Keratinocyte (primary cell): Measurements from ENCODE around the gene HNRNPA1. TPM values are rescaled to one million over a fixed set of nuclear protein-coding genes. Genes with fewer than 3 reads are reported as not detected.
A peak's percentile ranks its signal among the peaks of the same experiment; 100 is the strongest.

ENCODE experiments used
- DNase-seq: peaks from one replicate; pipeline ENCODE4 v3.0.0-alpha.2; 2011; ENCODE audit warnings: low read depth, missing footprints, low spot score
- FAIRE-seq: peaks from 2 replicates; lab custom pipeline; 2011; peaks lifted over from hg19 to GRCh38; lab: Jason Lieb, UNC
- H2AFZ ChIP-seq: 2 replicates; pipeline ENCODE4 v1.6.0; 2012; ENCODE audit warnings: low read length, control low read depth, inconsistent platforms; ENCODE audit not compliant: control insufficient read depth
- H3K27ac ChIP-seq: 2 replicates; pipeline ENCODE4 v1.5.1; 2011; ENCODE audit warnings: low read length; ENCODE audit not compliant: control insufficient read depth, insufficient read depth
- H3K27me3 ChIP-seq: 3 replicates; pipeline ENCODE4 v1.6.0; 2011; ENCODE audit warnings: low read length; ENCODE audit not compliant: control insufficient read depth, insufficient read depth; ENCODE audit errors: extremely low read depth
- H3K36me3 ChIP-seq, 2 experiments: 2 replicates in 1 of 2; 3 replicates in 1 of 2; pipeline ENCODE4 v1.5.1; 2011; ENCODE audit warnings: low read length in 2 of 2, mild to moderate bottlenecking in 1 of 2; ENCODE audit not compliant: control insufficient read depth in 2 of 2, insufficient read depth in 2 of 2; ENCODE audit errors: extremely low read depth in 1 of 2
- H3K4me1 ChIP-seq: 3 replicates; pipeline ENCODE4 v1.5.1; 2011; ENCODE audit warnings: low read length; ENCODE audit not compliant: control insufficient read depth, insufficient read depth; ENCODE audit errors: extremely low read depth
- H3K4me2 ChIP-seq: 3 replicates; pipeline ENCODE4 v1.6.0; 2011; ENCODE audit warnings: low read depth, low read length; ENCODE audit not compliant: control insufficient read depth, insufficient read depth; ENCODE audit errors: extremely low read depth
- H3K4me3 ChIP-seq, 3 experiments: fragments of 200-600 bp in 1 of 3; sonication (generic) in 1 of 3; 2 replicates in 2 of 3; 3 replicates in 1 of 3; pipeline ENCODE4 v1.5.1; 2011 to 2016; ENCODE audit warnings: low read length in 3 of 3, mild to moderate bottlenecking in 3 of 3, control low read depth in 2 of 3, inconsistent platforms in 1 of 3, low read depth in 1 of 3, mixed read lengths in 1 of 3, mixed run types in 1 of 3, moderate library complexity in 1 of 3; ENCODE audit not compliant: control insufficient read depth in 2 of 3, insufficient read depth in 2 of 3; ENCODE audit errors: extremely low read depth in 1 of 3
- H3K79me2 ChIP-seq: 2 replicates; pipeline ENCODE4 v1.6.0; 2012; ENCODE audit warnings: low read length; ENCODE audit not compliant: control insufficient read depth, insufficient read depth
- H3K9ac ChIP-seq: 3 replicates; pipeline ENCODE4 v1.6.0; 2011; ENCODE audit warnings: low read length; ENCODE audit not compliant: control insufficient read depth, insufficient read depth; ENCODE audit errors: extremely low read depth
- H3K9me1 ChIP-seq: 3 replicates; pipeline ENCODE4 v1.6.0; 2011; ENCODE audit warnings: low read length; ENCODE audit not compliant: control insufficient read depth, insufficient read depth; ENCODE audit errors: extremely low read depth
- H3K9me3 ChIP-seq: 2 replicates; pipeline ENCODE4 v1.5.1; 2012; ENCODE audit warnings: low read depth, low read length; ENCODE audit not compliant: control insufficient read depth
- H4K20me1 ChIP-seq: 3 replicates; pipeline ENCODE4 v1.6.0; 2011; ENCODE audit warnings: low read length; ENCODE audit not compliant: control insufficient read depth, insufficient read depth; ENCODE audit errors: extremely low read depth
- EZH2 ChIP-seq: IDR thresholded peaks from one replicate; pipeline ENCODE4 v1.6.1; 2012; ENCODE audit warnings: inconsistent platforms, mild to moderate bottlenecking, low read length, moderate library complexity
- dilution Hi-C: fragments of 300-500 bp; cut with MboI; formaldehyde crosslinking; loops from one replicate; pipeline ENCODE4 v1.7.0; 2020; ENCODE audit warnings: low sequenced_read_pairs; ENCODE audit not compliant: extremely low pct_ligation_motif_present
- polyA plus RNA-seq, 5 experiments: library from polyadenylated mRNA; depleted of rRNA in 3 of 5; stranded (reverse) in 3 of 5; stranded (forward) in 1 of 5; unstranded in 1 of 5; fragments of >200 nt; gene quantifications; 1 replicate in 1 of 5; 2 replicates in 3 of 5; 3 replicates in 1 of 5; pipeline versions ENCODE4 v1.2.1 to v1.2.3, GENCODE V29; 2011 to 2012; ENCODE audit warnings: missing spikeins in 2 of 5, low read depth in 1 of 5, low replicate concordance in 1 of 5
- TF ChIP-seq, protein P1 (sequence below), 3 experiments: IDR thresholded peaks in 1 of 3; conservative IDR thresholded peaks in 1 of 3; optimal IDR thresholded peaks in 1 of 3; 2 replicates in 2 of 3; 3 replicates in 1 of 3; pipeline versions ENCODE3 to v1.5.1; 2011; ENCODE audit warnings: low read length in 3 of 3, mild to moderate bottlenecking in 3 of 3, moderate library complexity in 2 of 3, control low read depth in 1 of 3, inconsistent platforms in 1 of 3; ENCODE audit not compliant: insufficient read depth in 2 of 3; ENCODE audit errors: extremely low read depth in 1 of 3

HNRNPA1 gene
- polyA plus RNA-seq, 1 donor (not counting 4 experiments of a cell fraction or from before 2014, with no cell fraction given), result 583 TPM

GRCh38 chr12:54251667-54252284 lies 28.8 kb upstream of the HNRNPA1 start:
- Histone ChIP-seq H3K36me3 (peaks cover 5 to 13% of the 10 kb centered on the region in 2 experiments), H2AFZ (no peak overlapping the region), H3K4me1 (no peaks in the 10 kb centered on the region), H3K4me2 (no peak overlapping the region), H3K27ac (no peak overlapping the region), H3K79me2 (peaks cover 3% of the 10 kb centered on the region), H3K9ac (no peak overlapping the region), H3K9me3 (no peaks in the 10 kb centered on the region), H4K20me1 (no peaks in the 10 kb centered on the region), H3K27me3 (no peaks in the 10 kb centered on the region), H3K4me3 (no peak overlapping the region), H3K9me1 (no peaks in the 10 kb centered on the region)
- DNase-seq (no peak), FAIRE-seq (no peak)
- TF ChIP-seq EZH2, result no peak
- TF ChIP-seq, protein P1, sequence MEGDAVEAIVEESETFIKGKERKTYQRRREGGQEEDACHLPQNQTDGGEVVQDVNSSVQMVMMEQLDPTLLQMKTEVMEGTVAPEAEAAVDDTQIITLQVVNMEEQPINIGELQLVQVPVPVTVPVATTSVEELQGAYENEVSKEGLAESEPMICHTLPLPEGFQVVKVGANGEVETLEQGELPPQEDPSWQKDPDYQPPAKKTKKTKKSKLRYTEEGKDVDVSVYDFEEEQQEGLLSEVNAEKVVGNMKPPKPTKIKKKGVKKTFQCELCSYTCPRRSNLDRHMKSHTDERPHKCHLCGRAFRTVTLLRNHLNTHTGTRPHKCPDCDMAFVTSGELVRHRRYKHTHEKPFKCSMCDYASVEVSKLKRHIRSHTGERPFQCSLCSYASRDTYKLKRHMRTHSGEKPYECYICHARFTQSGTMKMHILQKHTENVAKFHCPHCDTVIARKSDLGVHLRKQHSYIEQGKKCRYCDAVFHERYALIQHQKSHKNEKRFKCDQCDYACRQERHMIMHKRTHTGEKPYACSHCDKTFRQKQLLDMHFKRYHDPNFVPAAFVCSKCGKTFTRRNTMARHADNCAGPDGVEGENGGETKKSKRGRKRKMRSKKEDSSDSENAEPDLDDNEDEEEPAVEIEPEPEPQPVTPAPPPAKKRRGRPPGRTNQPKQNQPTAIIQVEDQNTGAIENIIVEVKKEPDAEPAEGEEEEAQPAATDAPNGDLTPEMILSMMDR (optimal IDR thresholded peaks at IDR 0.05 in 1 of 3, IDR thresholded peaks at IDR 0.05 in 1 of 3, conservative IDR thresholded peaks at IDR 0.05 in 1 of 3; ENCODE audit: extremely low read depth in 1 of 3, insufficient read depth in 2 of 3, low read length in 3 of 3), result peak in 2 of 3 experiments; percentile 45 to 57
- dilution Hi-C loops, result no loop called here

DNA sequence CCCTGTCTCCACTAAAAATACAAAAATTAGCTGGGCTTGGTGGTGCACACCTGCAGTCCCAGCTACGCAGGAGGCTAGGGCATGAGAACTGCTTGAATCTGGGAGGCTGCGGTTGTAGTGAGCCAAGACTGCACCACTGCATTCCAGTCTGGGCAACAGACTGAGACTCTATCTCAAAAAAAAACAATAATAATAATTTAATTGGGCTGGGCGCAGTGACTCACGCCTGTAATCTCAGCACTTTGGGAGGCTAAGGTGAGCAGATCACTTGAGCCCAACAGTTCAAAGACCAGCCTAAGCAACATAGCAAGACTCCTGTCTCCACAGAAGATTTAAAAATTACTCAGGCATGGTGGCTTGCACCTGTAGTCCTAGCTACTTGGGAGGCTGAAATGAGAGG lies 27.3 kb upstream of the HNRNPA1 start:
- Histone ChIP-seq H3K9ac (no peak overlapping the region), H3K9me3 (no peaks in the 10 kb centered on the region), H3K4me2 (no peak overlapping the region), H3K79me2 (peaks cover 3% of the 10 kb centered on the region), H3K27me3 (no peaks in the 10 kb centered on the region), H3K9me1 (no peaks in the 10 kb centered on the region), H3K4me3 (no peak overlapping the region), H4K20me1 (no peaks in the 10 kb centered on the region), H3K36me3 (peaks cover 10 to 21% of the 10 kb centered on the region in 2 experiments), H3K4me1 (no peaks in the 10 kb centered on the region), H2AFZ (no peak overlapping the region), H3K27ac (no peak overlapping the region)
- FAIRE-seq (no peak), DNase-seq (no peak)
- dilution Hi-C loops, result no loop called here
- TF ChIP-seq, protein P1 (optimal IDR thresholded peaks at IDR 0.05 in 1 of 3, IDR thresholded peaks at IDR 0.05 in 1 of 3, conservative IDR thresholded peaks at IDR 0.05 in 1 of 3; ENCODE audit: extremely low read depth in 1 of 3, insufficient read depth in 2 of 3, low read length in 3 of 3), result no peak
- no peak for TF ChIP-seq EZH2
